GM18867 (cell line): Measurements from ENCODE around the gene SPDEF.

Source experiments
- ATAC-seq: cut with Tn5 transposase; IDR thresholded peaks from one replicate; pipeline ENCODE4 v1.9.1; 2021; ENCODE audit warnings: mild to moderate bottlenecking, moderate library complexity; ENCODE audit not compliant: unreplicated experiment

Gene SPDEF

DNA sequence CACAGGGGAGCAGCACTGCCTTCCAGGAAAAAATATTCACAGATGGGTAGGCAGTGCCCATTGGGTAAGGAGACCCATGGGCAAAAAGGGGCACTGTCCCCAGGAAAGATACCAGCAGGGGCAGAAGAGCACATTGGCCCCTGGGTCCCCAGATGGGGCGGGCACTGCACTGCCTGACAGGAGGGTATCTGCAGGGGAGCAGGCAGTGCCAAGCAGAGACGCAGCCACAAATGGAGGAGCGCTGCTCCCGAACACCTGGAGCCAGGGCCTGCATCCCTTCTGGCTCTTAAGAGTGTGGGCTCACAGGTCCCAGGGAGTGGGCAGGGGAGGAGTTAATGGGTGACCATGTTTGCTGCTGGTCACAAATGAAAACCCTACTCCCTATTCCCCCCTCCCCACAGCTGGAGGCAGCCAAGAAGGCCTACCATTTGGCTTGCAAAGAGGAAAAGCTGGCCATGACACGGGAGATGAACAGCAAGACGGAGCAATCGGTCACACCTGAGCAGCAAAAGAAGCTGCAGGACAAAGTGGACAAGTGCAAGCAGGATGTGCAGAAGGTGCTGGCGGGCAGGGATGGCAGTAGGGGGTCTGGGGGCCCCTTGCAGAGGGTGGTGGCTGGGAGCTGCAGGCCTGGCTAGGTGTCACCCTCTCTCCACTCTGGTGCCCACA lies 27.0 kb downstream of the SPDEF start:
- no peak for ATAC-seq

DNA sequence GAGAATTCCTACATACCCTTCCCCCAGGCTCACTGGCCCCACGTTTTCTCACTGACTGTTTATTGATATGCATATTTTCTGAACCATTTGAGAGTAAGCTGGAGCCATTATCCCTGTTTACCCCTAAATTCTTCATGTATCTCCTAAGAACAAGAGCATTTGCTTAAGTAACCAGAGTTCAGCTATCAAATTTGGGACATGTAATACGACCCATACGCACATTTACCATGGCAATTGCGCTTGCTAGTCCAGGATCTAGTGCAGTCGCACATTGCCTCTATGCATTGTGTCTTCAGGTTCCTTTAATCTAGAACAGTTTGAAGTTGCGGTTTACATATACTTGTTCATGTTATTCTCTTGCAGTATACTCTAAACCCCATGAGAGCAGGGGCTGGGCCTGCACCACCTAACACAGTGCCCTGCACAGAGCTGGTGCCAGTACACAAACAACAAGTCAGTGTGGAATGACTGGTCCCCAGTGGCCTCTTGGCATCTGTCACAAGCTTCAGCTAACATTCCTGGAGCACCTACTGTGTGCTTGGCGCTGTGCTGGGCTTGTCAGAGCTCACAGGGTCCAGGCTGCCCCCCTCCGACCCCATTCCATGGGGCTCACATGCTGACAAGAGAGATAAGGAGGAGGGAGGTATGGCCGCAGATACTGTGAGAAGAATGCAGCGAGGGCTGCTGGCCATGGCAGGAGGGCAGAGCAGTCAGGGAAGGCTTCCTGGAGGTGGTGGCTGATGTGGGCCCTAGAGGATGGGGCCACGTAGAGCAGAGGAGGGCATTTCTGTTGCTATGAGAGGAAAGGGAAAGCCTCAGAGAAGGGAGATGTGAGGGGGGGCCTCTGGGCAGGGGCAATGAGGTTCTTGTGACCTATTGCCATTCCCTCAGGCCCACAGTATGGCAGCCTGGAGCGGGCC lies 28.1 kb downstream of the SPDEF start:
- no peak for ATAC-seq

DNA sequence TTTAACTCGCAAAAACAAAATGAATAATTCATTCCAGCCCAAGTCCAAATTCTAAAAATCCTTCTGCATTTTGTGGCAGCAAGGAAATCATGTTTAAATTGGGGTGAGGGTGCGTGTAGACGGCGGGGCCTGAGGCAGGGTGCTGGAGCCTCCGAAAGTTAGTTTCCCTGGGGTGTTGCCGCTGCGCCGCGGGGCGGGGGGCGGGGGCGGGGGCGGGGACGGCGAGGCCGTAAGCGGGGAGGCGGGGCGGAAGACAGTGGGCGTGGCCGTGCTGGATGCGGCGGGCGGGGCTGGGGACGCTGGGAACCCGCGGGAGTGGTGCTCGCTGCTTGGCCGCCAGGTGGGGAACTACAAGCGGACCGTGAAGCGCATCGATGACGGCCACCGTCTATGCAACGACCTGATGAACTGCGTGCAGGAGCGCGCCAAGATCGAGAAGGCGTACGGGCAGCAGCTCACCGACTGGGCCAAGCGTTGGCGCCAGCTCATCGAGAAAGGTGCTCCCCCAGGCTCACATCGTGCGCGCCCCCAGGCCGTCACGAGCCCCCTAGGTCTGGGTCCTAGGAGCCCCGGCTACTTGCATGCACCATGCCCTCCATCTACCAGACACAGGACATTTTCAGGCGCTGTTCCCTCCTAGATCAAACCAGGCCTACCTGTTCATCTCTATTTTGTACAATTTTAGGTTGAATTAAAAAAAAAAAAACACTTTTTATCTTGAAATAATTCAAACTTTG lies 29.0 kb downstream of the SPDEF start:
- ATAC-seq: peak; percentile 86

DNA sequence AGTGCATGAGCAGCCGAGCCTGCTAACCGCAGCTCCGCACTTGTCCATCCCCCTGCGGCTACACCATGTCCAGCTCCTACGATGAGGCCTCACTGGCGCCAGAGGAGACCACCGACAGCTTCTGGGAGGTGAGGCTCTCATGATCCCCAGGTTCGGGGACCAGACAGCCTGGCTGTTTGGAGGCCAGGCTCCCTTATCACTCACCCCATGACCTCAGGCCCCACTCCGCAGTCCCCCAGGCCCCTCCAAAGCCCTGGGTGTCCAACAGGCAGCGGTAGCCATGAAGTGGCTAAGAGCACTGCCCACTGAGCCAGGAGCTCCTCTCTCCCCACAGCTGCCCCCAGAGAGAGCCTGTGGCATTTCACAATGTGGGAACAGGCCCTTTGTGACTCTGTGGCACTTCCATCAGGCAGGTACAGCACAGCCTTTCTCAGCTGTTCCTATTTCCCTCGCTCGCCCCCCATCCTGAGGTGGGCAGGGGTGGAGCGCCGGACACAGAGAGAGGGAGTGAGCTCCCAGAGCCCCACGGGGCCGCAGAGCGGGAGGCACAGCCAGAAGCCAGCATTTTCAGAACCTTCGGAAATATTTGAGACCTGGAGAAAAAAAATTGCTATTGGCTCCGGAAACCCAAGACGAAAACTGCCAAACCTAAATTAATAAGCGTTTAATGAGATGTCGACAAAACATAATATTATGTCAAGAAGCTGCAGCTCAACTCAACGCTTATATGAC lies 29.7 kb downstream of the SPDEF start:
- no peak for ATAC-seq

DNA sequence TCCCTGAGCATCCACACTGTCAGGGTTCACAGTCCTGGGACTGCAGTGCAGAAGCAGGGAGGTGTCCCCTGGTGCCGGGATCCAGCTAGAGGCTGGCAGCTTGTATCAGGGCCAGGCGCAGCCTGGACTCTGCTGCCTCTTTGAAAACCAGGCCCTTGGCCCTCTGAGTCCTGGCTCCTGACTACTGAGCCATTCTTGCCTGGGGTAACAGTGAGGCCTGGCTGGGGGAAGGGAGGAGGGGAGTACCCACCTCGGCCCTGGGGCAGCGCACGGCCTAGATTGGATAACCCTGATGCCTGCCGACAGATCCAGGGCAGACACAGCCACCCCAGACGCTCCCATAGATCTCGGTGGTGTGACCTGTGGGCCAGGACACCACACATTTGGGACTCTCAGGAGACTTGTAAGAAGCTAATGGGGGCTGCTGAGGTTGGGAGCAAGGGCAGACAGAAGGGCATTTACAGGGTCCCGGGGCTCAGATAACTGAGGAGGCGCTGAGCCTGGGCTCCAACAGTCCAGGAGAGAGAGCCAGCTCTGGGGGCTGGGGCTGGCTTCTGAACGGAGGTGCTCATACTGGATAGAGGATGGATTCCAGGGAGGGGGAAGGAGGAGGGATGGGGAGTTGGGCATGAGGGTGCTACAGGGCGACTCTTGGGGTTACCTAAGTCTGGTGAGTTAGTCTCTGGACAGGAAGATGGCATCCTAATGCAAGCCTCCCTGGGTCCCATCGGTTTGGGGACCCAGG lies 30.5 kb downstream of the SPDEF start:
- no peak for ATAC-seq

DNA sequence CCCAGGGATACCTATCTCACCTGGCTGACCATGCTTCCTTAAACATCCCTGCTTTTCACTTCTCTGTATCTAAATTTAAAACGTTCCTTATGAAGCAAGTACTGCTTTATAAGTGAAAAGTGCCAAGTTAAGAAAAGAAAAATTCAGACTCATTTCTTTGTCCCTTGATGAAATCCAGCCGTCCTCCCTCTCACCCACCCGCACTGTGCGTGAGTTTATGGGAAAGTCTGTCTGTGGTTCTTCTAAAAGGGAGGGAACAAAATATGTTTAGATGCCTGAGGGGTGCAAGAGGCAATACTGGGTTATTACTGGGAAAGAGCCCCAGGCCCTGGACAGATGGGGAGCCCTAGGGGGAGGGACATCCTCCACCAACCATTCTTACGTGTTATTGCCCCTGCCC lies 31.2 kb downstream of the SPDEF start:
- no peak for ATAC-seq

DNA sequence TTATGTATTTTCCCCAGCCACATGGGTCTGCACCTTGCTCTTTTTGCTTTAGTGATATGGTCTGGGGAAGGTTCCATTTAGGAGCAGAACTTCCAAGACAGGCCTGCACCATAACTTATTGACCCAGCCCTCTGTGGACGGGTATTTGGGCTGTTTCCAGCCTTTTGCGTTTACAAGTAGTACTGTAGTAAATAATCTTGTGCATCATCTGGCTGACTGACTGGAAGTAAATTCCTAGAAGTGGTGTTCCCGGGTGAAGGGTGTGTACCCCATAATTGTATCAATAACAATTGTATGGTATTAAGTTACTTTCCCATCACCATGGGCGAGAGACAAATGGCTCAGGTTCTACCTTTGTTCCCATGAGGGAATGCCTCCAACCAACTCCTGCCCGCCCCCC lies 31.6 kb downstream of the SPDEF start:
- ATAC-seq: no peak

DNA sequence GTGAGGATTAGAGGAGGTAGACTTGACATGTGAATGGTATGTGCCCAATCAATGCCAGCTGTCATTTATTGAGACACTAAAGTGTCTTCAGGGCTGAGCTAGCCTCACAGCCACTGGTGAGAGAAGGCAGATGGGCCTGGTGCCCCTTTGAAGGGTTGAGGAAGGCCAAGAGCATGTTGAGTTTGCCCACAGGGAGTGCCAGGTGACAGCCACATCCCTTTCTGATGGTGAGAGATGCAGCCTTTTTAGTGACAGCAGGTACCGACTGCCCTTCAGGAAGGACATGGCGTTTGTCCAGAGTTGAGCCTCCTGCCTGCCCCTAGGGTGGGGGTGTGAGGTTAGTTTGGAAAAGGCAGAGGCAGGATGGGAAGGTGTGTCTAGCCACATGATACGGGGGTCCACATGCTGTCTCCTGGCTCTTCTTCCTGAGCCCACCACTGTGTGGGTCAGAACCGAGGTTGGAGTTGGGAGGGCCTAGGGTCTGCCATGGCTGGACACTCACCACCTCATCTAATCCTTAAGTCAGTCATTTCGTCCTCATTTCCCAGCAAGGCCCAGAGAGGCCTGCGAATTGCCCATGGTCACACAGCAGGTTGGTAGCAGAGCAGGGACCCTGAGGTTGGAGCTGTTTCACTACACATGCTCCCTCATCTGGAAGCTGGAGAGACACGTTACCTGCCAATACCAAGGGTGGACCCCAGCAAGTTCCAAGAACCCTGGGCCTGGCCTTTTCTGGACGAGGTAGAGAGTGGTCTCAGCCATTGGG lies 32.5 kb downstream of the SPDEF start:
- ATAC-seq: no peak

DNA sequence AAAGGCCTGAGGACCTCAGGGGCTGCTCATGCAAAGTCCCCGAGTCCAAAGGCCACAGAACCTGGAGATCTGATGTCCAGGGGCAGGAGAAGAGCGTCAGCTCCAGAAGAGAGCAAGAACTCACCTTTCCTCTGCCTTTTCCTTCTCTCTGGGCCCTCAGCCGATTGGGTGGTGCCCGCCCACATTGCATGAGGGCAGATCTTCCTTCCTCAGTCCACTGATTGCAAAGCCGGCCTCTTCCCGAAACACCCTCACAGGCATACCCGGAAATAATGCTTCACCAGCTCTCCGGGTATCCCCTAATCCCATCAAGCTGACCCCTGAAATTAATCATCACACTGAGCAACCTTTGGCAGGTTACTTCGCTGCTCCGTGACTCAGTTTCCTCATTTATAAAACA lies 33.4 kb downstream of the SPDEF start:
- ATAC-seq: no peak

DNA sequence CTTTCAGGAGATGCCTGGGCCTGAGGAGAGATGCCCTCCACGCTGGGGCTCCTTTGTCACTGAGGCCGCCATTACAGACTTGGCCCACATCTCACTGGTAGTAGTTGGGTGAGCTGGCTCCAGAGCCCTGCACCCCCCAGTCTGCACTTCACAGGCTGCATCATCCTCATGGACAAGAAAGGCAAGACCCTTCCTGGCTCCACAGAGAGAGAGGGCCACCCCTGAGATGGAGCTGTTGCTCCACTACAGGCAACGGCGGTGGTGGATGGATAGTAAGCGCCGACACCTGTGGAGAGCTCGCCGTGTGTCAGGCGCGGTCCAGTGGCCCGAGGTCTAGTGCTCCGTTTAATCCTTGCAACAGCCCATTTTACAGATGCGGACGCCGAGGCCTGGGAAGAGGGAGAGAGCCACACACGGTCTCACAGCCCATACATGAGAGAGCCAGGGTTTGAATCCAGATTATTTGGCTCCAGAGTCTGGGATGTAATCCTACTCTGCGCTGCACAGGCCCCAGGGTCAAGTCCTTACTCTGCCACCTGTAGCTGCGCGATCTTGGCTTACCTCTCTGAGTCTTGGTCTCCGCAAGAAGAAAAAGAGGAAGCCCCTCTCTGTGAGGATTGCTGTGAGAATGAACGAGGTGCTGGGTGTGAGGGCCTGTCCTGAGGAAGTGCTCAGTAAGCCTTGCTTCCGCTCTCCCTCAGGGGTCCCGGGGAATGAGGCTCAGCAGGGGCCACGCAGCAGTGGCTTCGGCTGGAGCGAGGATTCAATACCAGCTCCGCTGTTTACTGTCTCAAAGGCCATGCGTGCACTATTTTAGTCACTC lies 34.5 kb downstream of the SPDEF start:
- no peak for ATAC-seq

DNA sequence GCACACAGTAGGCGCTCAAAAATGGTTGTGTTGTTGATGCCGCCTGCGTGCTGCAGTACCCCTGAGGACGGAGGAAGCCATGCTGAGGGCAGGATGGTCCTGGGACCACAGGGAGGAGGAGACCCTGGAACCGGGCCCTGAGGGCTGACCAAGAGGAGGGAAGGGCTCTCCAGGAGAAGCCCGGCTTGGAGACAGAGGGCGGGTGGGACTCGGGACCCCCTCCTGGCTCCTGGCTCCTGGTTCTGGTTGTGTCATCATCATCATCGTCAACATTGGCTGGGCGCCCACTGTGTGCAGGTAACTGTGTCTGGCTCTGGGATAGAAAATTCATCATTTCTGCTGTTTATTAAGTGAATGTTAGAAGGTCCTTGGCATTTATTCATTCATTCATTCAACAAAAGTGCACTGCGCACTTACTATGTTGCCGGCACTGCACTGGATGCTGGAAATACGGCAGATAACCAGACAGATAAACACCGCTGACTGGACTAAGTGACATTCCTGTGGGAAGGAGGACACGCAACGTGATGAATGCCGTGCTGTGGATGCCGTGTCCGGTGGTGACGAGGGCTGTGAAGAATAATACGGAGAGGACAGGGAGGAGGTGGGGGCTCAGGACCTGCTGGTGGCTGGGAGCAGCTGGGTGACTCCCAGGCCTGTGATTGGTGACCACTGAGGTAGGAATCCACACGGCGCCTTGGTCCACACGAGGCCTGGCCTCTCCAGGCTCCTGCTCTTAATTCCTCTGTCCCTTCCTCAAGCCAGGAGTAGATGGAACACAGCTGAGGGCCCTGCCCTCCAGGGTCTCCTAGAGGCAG lies 35.3 kb downstream of the SPDEF start:
- no peak for ATAC-seq

DNA sequence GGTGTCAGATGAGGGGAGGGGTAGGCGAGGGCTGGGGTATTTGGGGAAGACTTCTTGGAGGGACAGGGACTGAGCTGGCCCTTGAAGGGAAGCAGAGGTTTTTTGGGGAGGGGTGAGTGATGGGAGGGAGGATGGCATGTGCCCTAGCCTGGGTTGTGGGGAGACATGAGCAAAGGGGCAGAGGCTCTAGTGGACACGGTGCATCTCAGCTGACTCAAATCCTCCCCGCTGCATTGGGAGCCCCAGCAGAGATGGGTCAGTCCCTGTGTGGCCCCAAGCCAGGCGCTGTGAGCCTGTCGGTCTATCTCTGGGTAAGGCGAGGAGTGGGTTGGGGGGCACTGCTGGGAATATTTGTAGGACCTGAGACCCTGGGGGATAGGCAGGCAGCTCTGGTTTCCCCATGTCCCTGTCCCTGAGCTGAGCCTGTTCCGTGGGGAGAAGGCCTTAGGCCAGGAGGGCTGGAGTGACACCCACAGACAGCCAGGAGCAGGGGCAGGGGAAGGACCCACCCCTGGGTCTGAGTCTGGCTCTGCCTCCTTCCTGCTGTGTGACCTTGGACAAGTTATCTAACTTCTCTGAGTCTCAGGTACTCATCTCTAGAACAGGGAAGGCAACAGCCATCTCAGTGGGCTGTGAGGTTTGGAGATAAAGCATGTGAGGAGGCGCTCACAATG lies 36.0 kb downstream of the SPDEF start:
- ATAC-seq: no peak

DNA sequence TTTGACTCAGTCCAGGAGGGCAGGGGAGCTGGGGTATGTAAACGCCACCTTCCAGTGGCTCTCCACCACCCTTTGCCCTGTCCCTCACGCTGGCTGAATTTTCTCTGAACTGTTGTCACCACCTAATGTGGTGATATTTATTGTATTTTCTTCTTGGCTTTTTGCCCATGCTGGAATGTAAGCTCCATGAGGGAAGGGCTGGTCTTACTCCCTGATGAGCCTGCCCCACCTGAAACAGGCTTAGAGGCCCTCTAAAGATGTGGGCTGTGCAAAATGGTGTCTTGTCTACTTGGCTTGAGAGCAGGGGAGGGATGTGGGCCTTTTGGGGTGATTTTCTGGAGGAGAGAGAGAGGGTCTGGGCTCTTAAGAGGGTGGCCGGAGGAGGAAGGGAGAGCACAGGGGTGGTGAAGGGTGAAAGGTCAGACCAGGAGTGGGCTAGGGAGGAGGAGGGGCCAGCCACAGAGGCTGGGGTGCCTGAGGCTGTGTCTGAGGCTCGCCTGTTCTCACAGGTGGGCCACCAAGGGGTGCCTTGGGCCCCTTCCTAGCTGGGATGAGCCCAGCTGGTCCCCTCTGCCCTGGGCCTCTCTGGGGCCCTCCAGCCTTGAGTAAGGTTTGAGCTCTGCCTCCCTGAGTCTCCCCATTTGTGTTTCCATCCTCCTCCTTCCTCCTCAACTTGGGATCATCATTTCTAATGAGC lies 37.3 kb downstream of the SPDEF start:
- ATAC-seq: no peak

DNA sequence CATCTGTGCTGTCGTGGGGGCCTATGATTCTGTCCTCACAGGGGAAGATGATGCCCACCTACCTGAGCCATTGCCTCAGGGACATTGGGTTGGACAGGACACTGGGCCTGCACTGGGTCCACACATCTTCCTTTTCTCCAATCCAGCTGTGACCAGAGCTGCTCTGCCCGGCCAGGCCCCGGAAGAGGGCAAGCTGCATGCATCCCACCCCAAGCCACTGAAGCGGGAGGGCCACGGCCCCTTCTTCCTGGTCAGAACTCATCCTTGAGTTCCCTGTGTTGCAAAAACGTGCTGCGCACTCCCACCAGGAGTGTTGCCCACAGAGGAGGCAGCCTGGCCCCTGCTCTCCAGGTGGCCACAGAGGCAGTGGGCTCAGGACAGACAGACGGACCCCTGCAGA lies 38.2 kb downstream of the SPDEF start:
- no peak for ATAC-seq

DNA sequence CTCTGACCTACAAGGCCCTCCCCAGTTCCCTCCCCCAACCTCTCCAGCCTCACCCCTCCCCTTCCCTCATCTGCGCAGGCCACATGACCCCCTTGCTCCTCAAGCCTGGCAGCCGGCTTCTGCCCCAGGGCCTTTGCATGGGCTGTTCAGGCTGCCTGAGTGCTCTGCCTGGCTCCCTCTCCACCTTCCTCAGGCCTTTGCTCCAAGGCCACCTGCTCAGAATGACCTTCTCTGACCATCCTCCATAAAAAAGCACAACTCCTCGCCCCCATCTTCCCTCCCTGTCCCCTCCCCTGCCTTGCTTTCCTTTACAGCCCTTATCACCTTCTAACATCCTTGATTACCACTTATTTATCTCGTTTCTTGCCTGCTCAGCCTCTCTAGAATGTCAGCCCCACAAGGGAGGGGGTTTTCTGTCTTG lies 38.7 kb downstream of the SPDEF start:
- ATAC-seq: no peak

DNA sequence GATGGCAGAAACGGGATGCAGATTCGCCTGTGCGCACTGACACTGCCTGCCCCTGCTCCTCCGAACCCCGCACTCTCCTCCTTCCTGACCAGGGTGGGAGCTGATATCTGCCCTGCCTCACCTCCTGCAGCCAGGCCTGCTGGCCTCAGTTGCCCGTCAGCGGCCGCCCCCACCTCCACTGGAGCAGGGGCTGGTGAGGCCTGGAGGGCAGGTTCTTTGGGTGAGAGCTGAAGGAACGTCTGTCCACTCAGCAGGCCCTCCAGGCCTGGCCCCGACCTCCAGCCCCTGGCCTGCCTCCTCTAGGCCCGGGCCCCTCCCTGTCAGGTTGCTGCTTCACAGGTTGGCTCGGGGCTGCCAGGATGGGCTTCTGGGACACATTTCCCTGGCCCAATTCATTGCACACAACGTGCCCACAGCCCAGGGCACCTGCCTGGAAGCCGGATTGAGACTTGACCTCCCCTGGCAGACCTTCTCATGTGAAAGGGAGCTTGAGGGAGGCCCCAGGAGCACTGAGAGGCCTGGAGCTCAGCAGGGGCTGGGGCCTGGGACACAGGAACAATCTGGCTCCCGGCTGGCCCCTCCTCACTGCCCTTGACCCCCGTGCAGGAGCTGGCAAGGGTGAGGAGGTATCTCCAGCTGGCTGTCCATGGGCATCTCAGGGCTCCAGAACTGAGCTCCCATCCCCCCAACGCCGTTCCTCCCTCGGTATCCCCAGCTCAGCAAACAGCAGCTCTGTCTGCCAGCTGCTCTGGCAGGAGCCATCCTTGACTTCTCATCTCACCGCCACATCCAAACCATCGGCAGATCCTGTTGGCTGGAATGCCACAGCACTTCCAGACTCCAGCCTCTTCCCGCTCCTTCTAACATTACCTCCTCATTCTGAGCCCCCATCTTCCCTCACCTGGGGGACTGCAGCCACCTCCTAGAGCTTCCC lies 39.5 kb downstream of the SPDEF start:
- no peak for ATAC-seq
